NB4 (cell line): ENCODE measurements around the gene KYNU.

Source experiments
- MYC ChIP-seq: IDR thresholded peaks from 2 replicates; pipeline ENCODE4 v1.6.1; 2011; ENCODE audit warnings: low read depth, low read length
- POLR2A ChIP-seq: IDR thresholded peaks from 2 replicates; pipeline ENCODE4 v1.6.1; 2011; ENCODE audit warnings: mild to moderate bottlenecking; ENCODE audit not compliant: insufficient read length; ENCODE audit errors: extremely low read depth
- TF ChIP-seq, protein P1 (sequence below): IDR thresholded peaks from one replicate; pipeline ENCODE4 v1.5.1; 2012; ENCODE audit warnings: low read depth, low read length
- TF ChIP-seq, protein P2 (sequence below): IDR thresholded peaks from 2 replicates; pipeline ENCODE4 v1.6.1; 2011; ENCODE audit warnings: low read depth, low read length

DNA sequence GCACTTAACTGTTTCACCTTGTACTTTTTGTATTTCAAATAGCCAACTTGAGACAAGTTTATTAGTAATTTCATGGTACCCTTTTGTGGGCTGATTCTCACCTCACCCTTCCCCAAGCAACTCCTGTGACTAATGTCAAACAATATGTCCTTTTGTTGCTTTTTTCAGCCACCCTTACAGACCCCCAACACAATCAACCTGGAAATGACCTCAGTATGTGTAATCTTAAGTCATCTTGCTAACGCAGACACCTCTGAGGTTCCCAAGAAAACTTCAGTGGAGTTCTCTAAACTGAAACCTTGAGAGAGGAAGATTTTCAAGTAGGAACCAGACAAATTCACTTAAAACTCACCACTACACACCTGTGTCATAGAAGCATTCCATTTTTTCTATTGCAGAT lies 69.5 kb downstream of the KYNU start:
- TF ChIP-seq, protein P1, sequence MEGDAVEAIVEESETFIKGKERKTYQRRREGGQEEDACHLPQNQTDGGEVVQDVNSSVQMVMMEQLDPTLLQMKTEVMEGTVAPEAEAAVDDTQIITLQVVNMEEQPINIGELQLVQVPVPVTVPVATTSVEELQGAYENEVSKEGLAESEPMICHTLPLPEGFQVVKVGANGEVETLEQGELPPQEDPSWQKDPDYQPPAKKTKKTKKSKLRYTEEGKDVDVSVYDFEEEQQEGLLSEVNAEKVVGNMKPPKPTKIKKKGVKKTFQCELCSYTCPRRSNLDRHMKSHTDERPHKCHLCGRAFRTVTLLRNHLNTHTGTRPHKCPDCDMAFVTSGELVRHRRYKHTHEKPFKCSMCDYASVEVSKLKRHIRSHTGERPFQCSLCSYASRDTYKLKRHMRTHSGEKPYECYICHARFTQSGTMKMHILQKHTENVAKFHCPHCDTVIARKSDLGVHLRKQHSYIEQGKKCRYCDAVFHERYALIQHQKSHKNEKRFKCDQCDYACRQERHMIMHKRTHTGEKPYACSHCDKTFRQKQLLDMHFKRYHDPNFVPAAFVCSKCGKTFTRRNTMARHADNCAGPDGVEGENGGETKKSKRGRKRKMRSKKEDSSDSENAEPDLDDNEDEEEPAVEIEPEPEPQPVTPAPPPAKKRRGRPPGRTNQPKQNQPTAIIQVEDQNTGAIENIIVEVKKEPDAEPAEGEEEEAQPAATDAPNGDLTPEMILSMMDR: no peak
- TF ChIP-seq POLR2A (no peak), MYC (no peak)
- TF ChIP-seq, protein P2, sequence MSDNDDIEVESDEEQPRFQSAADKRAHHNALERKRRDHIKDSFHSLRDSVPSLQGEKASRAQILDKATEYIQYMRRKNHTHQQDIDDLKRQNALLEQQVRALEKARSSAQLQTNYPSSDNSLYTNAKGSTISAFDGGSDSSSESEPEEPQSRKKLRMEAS: no peak
